ENCODE measurements around the gene ADD1. TPM values are rescaled to one million over a fixed set of nuclear protein-coding genes. Genes with fewer than 3 reads are reported as not detected.

Gene ADD1
- total RNA-seq, 1 donor from 2014 or later: 274 TPM

DNA sequence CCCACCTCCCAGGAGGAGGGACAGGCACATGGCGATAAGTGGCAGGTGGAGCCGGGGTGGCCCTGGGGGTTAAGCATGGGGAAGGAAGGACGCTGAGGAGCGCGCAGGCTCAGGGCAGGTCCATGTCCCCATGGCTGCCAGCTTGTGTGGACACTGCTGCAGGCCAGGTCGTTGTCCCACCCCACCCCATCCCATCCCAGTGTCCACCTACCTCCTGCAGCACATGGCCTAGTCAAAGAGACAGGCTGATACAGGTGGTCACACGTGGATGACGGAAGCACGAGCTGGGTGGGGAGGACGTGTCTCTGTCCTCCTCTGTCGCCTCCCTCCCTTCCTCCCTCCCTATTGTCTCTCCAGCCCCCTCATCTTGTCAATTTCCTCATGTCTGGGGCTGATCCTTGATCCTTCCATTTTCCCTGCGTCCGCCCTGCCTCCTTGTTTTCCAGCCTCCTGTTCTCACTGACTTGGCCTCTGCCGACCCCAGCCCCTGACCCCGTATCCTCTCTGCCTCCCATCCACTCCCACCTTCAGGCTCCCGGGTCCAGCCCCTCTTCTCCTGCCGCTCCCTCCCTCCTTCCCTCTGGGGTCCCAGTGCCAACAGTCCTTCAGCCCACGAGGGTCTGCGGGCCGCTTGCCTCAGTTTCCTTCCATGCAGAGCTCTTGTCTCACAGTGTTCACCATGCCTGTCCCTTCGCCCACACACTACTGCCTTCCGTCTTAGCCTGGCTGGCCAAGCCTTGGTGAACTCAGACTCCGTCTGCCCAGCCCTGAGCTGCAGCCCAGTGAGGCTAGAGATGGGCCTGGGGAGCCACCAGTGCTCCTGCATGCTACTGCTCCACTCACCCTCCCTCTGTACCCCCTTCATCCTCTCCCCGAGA is 15.5 kb upstream of the ADD1 start:
- Mint-ChIP-seq H3K27me3 (ENCODE audit: unreplicated experiment) (no peaks in the 10 kb centered on the region), H3K27ac (ENCODE audit: unreplicated experiment) (no peak overlapping the region), H3K36me3 (ENCODE audit: unreplicated experiment) (peaks cover 29% of the 10 kb centered on the region), H3K9me3 (ENCODE audit: unreplicated experiment) (no peaks in the 10 kb centered on the region), H3K4me1 (ENCODE audit: unreplicated experiment) (peaks cover 7% of the 10 kb centered on the region), H3K4me3 (ENCODE audit: unreplicated experiment) (no peak overlapping the region)
- DNase-seq (ENCODE audit: extremely low spot score, unreplicated experiment): no peak
- TF ChIP-seq, protein P1, sequence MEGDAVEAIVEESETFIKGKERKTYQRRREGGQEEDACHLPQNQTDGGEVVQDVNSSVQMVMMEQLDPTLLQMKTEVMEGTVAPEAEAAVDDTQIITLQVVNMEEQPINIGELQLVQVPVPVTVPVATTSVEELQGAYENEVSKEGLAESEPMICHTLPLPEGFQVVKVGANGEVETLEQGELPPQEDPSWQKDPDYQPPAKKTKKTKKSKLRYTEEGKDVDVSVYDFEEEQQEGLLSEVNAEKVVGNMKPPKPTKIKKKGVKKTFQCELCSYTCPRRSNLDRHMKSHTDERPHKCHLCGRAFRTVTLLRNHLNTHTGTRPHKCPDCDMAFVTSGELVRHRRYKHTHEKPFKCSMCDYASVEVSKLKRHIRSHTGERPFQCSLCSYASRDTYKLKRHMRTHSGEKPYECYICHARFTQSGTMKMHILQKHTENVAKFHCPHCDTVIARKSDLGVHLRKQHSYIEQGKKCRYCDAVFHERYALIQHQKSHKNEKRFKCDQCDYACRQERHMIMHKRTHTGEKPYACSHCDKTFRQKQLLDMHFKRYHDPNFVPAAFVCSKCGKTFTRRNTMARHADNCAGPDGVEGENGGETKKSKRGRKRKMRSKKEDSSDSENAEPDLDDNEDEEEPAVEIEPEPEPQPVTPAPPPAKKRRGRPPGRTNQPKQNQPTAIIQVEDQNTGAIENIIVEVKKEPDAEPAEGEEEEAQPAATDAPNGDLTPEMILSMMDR (IDR thresholded peaks at IDR 0.05): no peak

DNA sequence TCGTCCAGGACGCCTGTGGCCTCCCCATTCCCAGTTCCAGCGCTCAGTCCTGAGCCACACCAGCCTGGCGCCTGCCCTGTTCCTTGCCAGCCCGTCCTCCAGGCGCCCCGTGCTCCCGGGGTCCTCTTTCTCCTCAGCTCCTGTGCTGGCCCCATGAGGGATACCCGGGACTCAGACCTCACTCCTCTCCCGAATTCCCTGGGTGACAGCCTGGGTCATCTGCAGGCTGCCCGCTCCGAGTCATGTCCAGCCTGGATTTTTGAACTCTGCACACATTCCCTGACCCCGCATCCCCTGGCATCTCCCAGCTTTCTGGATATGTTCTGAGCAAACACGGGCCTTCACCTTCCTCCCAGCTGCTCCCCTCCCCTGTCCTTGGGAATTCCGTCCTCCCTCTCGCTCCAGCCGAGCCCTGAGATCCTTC is 14.9 kb upstream of the ADD1 start:
- Mint-ChIP-seq H3K9me3 (ENCODE audit: unreplicated experiment) (no peaks in the 10 kb centered on the region), H3K4me3 (ENCODE audit: unreplicated experiment) (no peak overlapping the region), H3K4me1 (ENCODE audit: unreplicated experiment) (peaks cover 7% of the 10 kb centered on the region), H3K27ac (ENCODE audit: unreplicated experiment) (peak overlapping the region; percentile 57), H3K36me3 (ENCODE audit: unreplicated experiment) (peaks cover 25% of the 10 kb centered on the region), H3K27me3 (ENCODE audit: unreplicated experiment) (no peaks in the 10 kb centered on the region)
- no peak for DNase-seq (ENCODE audit: extremely low spot score, unreplicated experiment)
- TF ChIP-seq, protein P1 (IDR thresholded peaks at IDR 0.05): no peak

GRCh38 chr4:2829321-2829932 is 14.2 kb upstream of the ADD1 start:
- Mint-ChIP-seq H3K4me3 (ENCODE audit: unreplicated experiment) (no peak overlapping the region), H3K4me1 (ENCODE audit: unreplicated experiment) (peaks cover 7% of the 10 kb centered on the region), H3K27me3 (ENCODE audit: unreplicated experiment) (no peaks in the 10 kb centered on the region), H3K9me3 (ENCODE audit: unreplicated experiment) (no peaks in the 10 kb centered on the region), H3K27ac (ENCODE audit: unreplicated experiment) (peak overlapping the region; percentile 38), H3K36me3 (ENCODE audit: unreplicated experiment) (peaks cover 23% of the 10 kb centered on the region)
- no peak for DNase-seq (ENCODE audit: extremely low spot score, unreplicated experiment)
- TF ChIP-seq, protein P1 (IDR thresholded peaks at IDR 0.05): no peak

DNA sequence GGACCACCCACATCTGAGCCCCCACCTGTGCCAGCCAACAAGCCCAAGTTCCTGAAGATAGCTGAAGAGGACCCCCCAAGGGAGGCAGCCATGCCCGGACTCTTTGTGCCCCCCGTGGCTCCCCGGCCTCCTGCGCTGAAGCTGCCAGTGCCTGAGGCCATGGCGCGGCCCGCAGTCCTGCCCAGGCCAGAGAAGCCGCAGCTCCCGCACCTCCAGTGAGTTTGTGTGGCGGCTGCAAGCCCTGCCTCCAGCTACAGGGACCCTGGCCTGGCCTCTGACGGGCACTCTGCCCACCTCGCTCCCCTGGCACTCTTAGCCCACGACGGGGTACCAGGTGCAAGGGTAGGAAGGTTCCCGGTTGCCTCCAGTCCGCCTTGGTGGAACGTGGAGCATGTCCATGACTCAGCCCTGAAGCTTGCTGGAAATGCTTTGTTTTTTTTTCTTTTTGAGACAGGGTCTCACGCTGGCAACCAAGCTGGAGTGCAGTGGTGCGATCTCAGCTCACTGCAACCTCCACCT is 13.7 kb upstream of the ADD1 start:
- Mint-ChIP-seq H3K27me3 (ENCODE audit: unreplicated experiment) (no peaks in the 10 kb centered on the region), H3K27ac (ENCODE audit: unreplicated experiment) (peak overlapping the region; percentile 38), H3K4me3 (ENCODE audit: unreplicated experiment) (no peak overlapping the region), H3K36me3 (ENCODE audit: unreplicated experiment) (peaks cover 24% of the 10 kb centered on the region), H3K4me1 (ENCODE audit: unreplicated experiment) (peaks cover 7% of the 10 kb centered on the region), H3K9me3 (ENCODE audit: unreplicated experiment) (no peaks in the 10 kb centered on the region)
- TF ChIP-seq, protein P1 (IDR thresholded peaks at IDR 0.05): no peak
- DNase-seq (ENCODE audit: extremely low spot score, unreplicated experiment): no peak

All from osteocyte (in vitro differentiated cells).